Natural killer cell (primary cell): Measurements from ENCODE around the gene NSL1. TPM values are rescaled to one million over a fixed set of nuclear protein-coding genes. Genes with fewer than 3 reads are reported as not detected.

Source experiments
- ATAC-seq, 3 donors: fragments of 150-1000 bp in 2 of 3; fragments of 200-7000 bp in 1 of 3; cut with Tn5 transposase; 1 replicate in 1 of 3; 2 replicates in 2 of 3; pipeline ENCODE4 v1.10.0; 2021; ENCODE audit warnings: mild to moderate bottlenecking in 2 of 3, moderate library complexity in 2 of 3
- DNase-seq, 2 donors: peaks; one replicate each; pipeline versions ENCODE4 v3.0.0 to v3.0.0-alpha.2; 2013 to 2021; ENCODE audit warnings: mixed read lengths in 1 of 2
- H3K27ac ChIP-seq: one replicate; pipeline ENCODE4 v1.5.1; 2013; ENCODE audit warnings: mild to moderate bottlenecking, low read length
- H3K27me3 ChIP-seq: one replicate; pipeline ENCODE4 v1.6.1; 2013; ENCODE audit warnings: low read length; ENCODE audit not compliant: control insufficient read depth, insufficient read depth
- H3K36me3 ChIP-seq: one replicate; pipeline ENCODE4 v1.6.1; 2013; ENCODE audit warnings: low read length; ENCODE audit not compliant: control insufficient read depth, insufficient read depth
- H3K4me1 ChIP-seq: one replicate; pipeline ENCODE4 v1.6.1; 2013; ENCODE audit warnings: low read length; ENCODE audit not compliant: control insufficient read depth, insufficient read depth
- H3K4me3 ChIP-seq: one replicate; pipeline ENCODE4 v1.5.1; 2013; ENCODE audit warnings: low read length
- H3K9me3 ChIP-seq: one replicate; pipeline ENCODE4 v1.6.1; 2013; ENCODE audit warnings: low read length; ENCODE audit not compliant: control insufficient read depth, insufficient read depth
- H3K27ac Mint-ChIP-seq, 2 donors: one replicate each; pipeline ENCODE4 v1.8.0; 2022; ENCODE audit warnings: mild to moderate bottlenecking in 2 of 2, mixed read lengths in 2 of 2, moderate library complexity in 1 of 2
- H3K27me3 Mint-ChIP-seq, 2 donors: one replicate each; pipeline ENCODE4 v1.8.0; 2022; ENCODE audit warnings: low read depth in 2 of 2, mixed read lengths in 2 of 2
- H3K36me3 Mint-ChIP-seq: one replicate; pipeline ENCODE4 v1.8.0; 2022; ENCODE audit warnings: mixed read lengths
- H3K4me1 Mint-ChIP-seq, 2 donors: one replicate each; pipeline ENCODE4 v1.8.0; 2022; ENCODE audit warnings: mixed read lengths in 2 of 2
- H3K4me3 Mint-ChIP-seq: one replicate; pipeline ENCODE4 v1.8.0; 2022; ENCODE audit warnings: mild to moderate bottlenecking, moderate library complexity, mixed read lengths
- H3K9me3 Mint-ChIP-seq, 2 donors: one replicate each; pipeline ENCODE4 v1.8.0; 2022; ENCODE audit warnings: mixed read lengths in 2 of 2
- WGBS: methylation state at CpG from one replicate; pipeline ENCODE4 v1.1.7; 2013; ENCODE audit warnings: missing lambda C conversion rate; ENCODE audit not compliant: insufficient coverage; 5-methylcytosine and 5-hydroxymethylcytosine counted together
- intact Hi-C: fragments of 100-400 bp; cut with micrococcal nuclease; formaldehyde crosslinking; loops from one replicate; pipeline ENCODE4 v1.14.2; 2022
- total RNA-seq, 4 donors: library from RNA; stranded (reverse); fragments of 120-200 nt in 1 of 4; gene quantifications; one replicate each; pipeline versions ENCODE4 v1.2.3 to v1.2.4, GENCODE V29; 2013 to 2022
- TF ChIP-seq, protein P1 (sequence below): fragments of 200-600 bp; IDR thresholded peaks from one replicate; pipeline ENCODE4 v1.8.0; 2022; ENCODE audit warnings: antibody characterized with exemption

The NSL1 gene
- total RNA-seq, 3 donors from 2014 or later (not counting 1 experiment from before 2014, with no cell fraction given), result 17.0 to 23.8 (median 23.4) TPM

DNA sequence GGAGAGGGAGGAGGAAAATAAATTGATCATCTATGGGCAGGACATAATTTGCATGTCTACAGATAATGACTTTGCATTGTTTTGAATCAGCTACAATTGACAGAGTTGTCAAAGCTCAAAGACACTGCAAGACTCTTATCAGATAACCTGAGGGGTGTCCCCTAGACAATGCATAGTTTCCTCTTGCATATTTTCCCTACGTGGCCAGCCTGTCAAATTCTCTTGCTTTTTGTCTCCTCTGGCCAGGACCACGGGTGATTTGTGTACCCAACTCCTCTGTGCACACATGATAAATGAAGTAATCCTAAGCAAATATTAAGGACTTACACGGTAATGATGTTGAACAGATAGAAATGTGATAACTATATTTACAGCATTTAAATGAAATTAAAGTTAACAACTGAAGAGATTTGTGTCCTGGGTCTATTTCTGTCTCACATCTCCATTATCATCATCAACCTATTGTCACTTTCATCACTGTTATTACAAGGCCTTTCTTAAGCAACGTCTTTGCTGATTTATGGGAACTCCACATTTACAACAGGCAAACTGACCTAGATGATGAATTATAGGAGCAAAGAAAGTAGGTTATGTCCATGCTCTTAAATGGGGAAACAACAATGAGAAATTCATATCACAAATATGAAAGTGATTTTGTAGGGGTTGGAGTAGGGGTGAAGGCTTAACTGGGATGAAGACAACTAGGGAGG is 110.7 kb downstream of the NSL1 start:
- Mint-ChIP-seq H3K9me3 (no peaks in the 10 kb centered on the region), H3K4me3 (no peak overlapping the region), H3K27ac (peak overlapping the region in 1 of 2 donors; percentile 59), H3K36me3 (no peaks in the 10 kb centered on the region), H3K27me3 (peaks cover 41 to 58% of the 10 kb centered on the region in 2 donors), H3K4me1 (peaks cover 37 to 44% of the 10 kb centered on the region in 2 donors)
- Histone ChIP-seq H3K4me1 (peaks cover 51% of the 10 kb centered on the region), H3K27me3 (peaks cover 12% of the 10 kb centered on the region), H3K9me3 (no peaks in the 10 kb centered on the region), H3K36me3 (no peaks in the 10 kb centered on the region), H3K27ac (no peak overlapping the region), H3K4me3 (no peak overlapping the region)
- ATAC-seq (no peak), DNase-seq (no peak)
- WGBS, result 54% methylated on average over 2 of the region's 4 CpGs
- TF ChIP-seq, protein P1, sequence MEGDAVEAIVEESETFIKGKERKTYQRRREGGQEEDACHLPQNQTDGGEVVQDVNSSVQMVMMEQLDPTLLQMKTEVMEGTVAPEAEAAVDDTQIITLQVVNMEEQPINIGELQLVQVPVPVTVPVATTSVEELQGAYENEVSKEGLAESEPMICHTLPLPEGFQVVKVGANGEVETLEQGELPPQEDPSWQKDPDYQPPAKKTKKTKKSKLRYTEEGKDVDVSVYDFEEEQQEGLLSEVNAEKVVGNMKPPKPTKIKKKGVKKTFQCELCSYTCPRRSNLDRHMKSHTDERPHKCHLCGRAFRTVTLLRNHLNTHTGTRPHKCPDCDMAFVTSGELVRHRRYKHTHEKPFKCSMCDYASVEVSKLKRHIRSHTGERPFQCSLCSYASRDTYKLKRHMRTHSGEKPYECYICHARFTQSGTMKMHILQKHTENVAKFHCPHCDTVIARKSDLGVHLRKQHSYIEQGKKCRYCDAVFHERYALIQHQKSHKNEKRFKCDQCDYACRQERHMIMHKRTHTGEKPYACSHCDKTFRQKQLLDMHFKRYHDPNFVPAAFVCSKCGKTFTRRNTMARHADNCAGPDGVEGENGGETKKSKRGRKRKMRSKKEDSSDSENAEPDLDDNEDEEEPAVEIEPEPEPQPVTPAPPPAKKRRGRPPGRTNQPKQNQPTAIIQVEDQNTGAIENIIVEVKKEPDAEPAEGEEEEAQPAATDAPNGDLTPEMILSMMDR, result no peak
- intact Hi-C loops, result no loop called here

DNA sequence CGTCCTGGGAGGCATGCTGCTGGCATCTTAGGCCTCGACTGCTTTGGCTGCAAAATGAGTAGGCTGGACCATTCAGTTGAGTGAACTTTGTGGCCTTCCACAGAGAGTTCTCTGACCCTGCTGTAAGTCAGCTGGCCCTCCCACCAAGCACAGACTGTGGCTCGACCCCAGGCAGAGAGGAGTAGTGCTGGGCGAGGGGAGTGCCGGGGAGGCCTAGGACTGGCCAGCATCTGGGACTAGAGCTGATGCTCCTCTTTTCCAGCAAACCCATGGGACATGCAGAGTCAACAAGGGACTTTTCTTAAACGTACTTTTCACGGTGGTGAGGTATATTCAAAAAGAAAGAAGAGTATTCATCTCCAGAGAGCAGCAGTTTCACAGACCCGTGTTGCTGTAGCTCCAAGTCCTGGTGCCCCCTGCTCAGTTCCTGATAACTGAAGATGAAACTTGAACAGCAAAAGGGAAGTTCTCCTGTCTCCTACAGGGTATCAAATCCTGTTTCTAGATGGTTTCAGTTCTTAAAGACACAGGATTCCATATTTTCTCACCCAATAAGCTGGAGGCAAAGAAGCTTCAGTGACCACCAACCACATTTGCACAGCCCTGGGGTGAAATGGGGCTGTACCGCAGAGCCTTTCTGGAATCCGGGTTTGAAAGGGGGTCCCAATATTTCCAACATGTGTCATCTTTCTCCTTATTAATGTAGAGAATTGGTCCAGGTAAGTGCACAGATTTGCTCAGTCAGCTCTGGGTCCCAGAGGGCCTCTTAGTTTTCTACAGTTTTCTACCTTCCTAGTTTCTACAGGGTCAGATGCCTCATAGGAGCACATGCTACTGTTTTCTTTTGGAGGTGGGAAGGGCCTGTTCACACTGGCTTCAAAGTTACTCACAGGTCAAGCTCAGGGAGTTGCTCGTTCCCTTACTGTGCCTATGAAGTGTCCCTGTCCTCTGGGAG is 112.8 kb downstream of the NSL1 start:
- Histone ChIP-seq H3K9me3 (no peaks in the 10 kb centered on the region), H3K36me3 (no peaks in the 10 kb centered on the region), H3K27me3 (no peaks in the 10 kb centered on the region), H3K27ac (no peak overlapping the region), H3K4me1 (peaks cover 33% of the 10 kb centered on the region), H3K4me3 (no peak overlapping the region)
- intact Hi-C loops, result no loop called here
- TF ChIP-seq, protein P1, result no peak
- Mint-ChIP-seq H3K36me3 (no peaks in the 10 kb centered on the region), H3K27ac (no peak overlapping the region), H3K4me1 (peaks cover 28 to 30% of the 10 kb centered on the region in 2 donors), H3K4me3 (no peak overlapping the region), H3K9me3 (no peaks in the 10 kb centered on the region), H3K27me3 (peaks cover 29 to 58% of the 10 kb centered on the region in 2 donors)
- no peak for DNase-seq
- WGBS, result 71% methylated on average over 9 of the region's 11 CpGs
- ATAC-seq, result no peak

DNA sequence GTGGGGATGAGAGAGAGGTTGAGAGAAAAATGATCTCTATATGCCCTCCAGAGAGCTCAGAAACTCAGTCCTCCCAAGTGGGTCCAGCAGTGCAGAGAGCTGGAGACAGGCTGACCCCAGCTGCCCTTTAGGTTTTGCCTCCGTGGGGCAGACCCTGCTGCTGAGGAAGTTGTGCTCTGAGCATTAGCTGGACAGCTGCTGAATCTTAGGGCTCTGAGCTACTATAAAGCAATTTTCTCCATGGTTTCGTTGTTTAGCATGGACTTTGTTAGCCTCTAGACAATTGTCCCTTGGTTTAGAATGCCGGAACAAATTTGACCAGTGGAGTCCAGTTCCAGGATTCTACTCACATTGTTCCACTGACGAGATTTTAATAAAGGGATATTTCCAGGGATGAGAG is 114.0 kb downstream of the NSL1 start:
- Mint-ChIP-seq H3K27me3 (peaks cover 23 to 51% of the 10 kb centered on the region in 2 donors), H3K4me1 (peaks cover 16 to 19% of the 10 kb centered on the region in 2 donors), H3K27ac (no peak overlapping the region), H3K36me3 (no peaks in the 10 kb centered on the region), H3K9me3 (no peaks in the 10 kb centered on the region), H3K4me3 (no peak overlapping the region)
- no peak overlapping the region for H3K27ac ChIP-seq
- TF ChIP-seq, protein P1, result no peak
- peaks cover 21% of the 10 kb centered on the region for H3K4me1 ChIP-seq
- WGBS, result 87% methylated on average over 4 of the region's 4 CpGs
- no peak overlapping the region for H3K4me3 ChIP-seq
- intact Hi-C loops, result no loop called here
- H3K9me3 ChIP-seq, result no peaks in the 10 kb centered on the region
- DNase-seq (no peak), ATAC-seq (no peak)
- no peaks in the 10 kb centered on the region for H3K27me3 ChIP-seq
- H3K36me3 ChIP-seq, result no peaks in the 10 kb centered on the region
